D721Med (cell line): ENCODE data around the gene RAB23.

Experiments used
- DNase-seq: peaks from one replicate; pipeline ENCODE4 v3.0.0; 2011; ENCODE audit warnings: low spot score; ENCODE audit not compliant: insufficient read length
- FAIRE-seq: peaks from 2 replicates; lab custom pipeline; 2011; peaks lifted over from hg19 to GRCh38; lab: Jason Lieb, UNC
- TF ChIP-seq, protein P1 (sequence below): IDR thresholded peaks from 2 replicates; pipeline ENCODE4 v1.5.1; 2012; ENCODE audit warnings: mild to moderate bottlenecking, control low read depth; ENCODE audit not compliant: insufficient read depth; ENCODE audit errors: missing control alignments

RAB23 gene

GRCh38 chr6:57220083-57220703 lies 1.9 kb downstream of the RAB23 start:
- FAIRE-seq (no peak), DNase-seq (no peak)
- TF ChIP-seq, protein P1, sequence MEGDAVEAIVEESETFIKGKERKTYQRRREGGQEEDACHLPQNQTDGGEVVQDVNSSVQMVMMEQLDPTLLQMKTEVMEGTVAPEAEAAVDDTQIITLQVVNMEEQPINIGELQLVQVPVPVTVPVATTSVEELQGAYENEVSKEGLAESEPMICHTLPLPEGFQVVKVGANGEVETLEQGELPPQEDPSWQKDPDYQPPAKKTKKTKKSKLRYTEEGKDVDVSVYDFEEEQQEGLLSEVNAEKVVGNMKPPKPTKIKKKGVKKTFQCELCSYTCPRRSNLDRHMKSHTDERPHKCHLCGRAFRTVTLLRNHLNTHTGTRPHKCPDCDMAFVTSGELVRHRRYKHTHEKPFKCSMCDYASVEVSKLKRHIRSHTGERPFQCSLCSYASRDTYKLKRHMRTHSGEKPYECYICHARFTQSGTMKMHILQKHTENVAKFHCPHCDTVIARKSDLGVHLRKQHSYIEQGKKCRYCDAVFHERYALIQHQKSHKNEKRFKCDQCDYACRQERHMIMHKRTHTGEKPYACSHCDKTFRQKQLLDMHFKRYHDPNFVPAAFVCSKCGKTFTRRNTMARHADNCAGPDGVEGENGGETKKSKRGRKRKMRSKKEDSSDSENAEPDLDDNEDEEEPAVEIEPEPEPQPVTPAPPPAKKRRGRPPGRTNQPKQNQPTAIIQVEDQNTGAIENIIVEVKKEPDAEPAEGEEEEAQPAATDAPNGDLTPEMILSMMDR, result no peak

- no peak for FAIRE-seq
- TF ChIP-seq, protein P1, result no peak
- DNase-seq, result no peak
Observed at GRCh38 chr6:57217270-57217669, 4.8 kb downstream of the RAB23 start.

DNA sequence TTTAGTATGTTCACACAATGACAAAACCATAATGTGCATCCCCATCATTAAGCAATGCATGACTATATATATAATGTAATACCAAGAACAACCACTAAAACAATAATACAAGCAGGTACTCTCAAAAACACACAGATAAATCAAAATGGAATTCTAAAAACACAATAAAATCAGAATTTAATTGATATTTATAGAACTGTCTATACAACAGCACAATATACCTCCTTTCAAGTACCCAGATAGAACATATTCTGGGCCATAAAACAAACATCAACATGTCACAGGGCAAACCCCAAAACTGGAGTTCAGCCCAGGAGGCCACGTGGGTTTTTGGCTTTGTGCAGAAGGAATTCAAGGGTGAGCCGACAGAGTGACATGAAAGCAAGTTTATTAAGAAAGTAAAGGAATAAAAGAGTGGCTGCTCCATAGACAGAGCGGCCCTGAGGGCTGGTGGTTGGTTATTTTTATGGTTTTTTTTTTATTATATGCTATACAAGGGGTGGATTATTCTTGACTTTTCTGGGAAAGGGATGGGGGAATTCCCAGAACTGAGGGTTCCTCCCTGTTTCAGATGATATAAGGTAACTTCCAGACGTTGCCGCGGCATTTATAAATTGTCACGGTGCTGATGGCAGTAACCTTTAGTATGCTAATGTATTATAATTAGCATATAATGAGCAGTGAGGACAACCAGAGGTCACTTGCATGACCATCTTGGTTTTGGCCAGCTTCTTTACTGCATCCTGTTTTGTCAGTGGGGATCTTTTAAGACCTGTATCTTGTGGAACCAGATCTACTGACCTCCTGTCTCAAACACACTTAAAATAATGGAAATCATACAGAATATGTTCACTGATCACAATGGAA lies 5.6 kb downstream of the RAB23 start:
- FAIRE-seq (no peak), DNase-seq (no peak)
- TF ChIP-seq, protein P1, result no peak

- TF ChIP-seq, protein P1, result no peak
- FAIRE-seq, result no peak
- DNase-seq, result no peak
Observed at GRCh38 chr6:57215260-57215659, 6.8 kb downstream of the RAB23 start.

DNA sequence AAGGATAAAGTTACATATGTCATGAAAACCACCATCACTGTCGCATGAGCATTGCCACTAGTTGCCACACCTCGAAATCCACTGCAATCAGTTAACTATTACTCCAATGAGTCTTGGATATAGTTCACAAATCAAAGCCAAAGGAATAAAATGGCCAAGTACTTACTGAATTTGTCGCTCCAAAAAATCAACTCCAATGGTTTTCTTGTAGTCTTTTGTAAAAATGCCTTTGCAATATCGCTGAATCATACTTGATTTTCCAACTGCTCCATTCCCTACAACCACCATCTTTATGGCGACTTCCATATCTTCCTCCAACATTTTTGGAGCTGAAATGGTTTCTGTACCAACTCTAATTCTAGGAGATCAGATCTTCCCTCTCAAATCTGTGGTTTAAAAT lies 12.0 kb downstream of the RAB23 start:
- no peak for FAIRE-seq
- DNase-seq, result no peak
- TF ChIP-seq, protein P1, result no peak

DNA sequence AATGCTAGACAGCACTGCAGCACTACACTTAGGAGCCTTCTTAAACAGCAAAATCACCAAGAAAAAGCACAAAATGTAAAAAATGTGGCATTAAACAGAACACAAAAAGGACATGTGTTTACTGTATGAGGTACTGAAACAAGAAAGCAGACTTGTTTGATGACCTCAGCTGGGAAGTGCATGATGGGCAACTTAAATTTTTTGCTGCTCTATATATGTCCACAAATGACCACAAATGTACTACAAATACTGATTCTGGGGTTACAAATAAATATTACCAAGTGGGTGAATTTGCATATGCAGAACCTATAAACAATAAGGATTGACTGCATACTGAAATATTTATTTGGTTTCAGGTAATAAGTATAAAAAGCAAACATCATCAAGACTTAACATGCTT lies 13.1 kb downstream of the RAB23 start:
- no peak for DNase-seq
- TF ChIP-seq, protein P1, result no peak
- no peak for FAIRE-seq

- TF ChIP-seq, protein P1, result no peak
- DNase-seq, result no peak
- no peak for FAIRE-seq
Observed at GRCh38 chr6:57207872-57208271, 14.2 kb downstream of the RAB23 start.
